Measurements from ENCODE around the gene TENM3.

DNA sequence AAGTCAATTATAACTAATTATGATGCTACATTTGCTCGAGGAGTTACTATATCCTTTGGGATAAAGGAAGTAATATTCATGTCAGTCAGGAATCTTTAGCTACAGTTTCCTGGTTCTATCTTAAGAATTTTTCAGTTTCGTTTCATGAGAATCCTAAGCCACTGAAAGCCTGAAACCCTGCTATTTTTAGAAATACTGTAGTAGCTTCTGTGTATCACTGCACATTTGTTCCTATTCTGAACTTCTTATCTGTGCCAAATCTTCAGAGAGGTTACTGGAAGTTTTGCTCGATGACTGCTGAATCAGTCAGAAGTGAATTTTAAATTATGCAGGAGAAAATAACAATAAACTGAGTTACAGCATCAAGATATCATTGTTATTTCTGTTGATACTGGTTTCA is 249.2 kb downstream of the TENM3 start:
- TF ChIP-seq, protein P1, sequence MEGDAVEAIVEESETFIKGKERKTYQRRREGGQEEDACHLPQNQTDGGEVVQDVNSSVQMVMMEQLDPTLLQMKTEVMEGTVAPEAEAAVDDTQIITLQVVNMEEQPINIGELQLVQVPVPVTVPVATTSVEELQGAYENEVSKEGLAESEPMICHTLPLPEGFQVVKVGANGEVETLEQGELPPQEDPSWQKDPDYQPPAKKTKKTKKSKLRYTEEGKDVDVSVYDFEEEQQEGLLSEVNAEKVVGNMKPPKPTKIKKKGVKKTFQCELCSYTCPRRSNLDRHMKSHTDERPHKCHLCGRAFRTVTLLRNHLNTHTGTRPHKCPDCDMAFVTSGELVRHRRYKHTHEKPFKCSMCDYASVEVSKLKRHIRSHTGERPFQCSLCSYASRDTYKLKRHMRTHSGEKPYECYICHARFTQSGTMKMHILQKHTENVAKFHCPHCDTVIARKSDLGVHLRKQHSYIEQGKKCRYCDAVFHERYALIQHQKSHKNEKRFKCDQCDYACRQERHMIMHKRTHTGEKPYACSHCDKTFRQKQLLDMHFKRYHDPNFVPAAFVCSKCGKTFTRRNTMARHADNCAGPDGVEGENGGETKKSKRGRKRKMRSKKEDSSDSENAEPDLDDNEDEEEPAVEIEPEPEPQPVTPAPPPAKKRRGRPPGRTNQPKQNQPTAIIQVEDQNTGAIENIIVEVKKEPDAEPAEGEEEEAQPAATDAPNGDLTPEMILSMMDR (IDR thresholded peaks at IDR 0.05): no peak
- TF ChIP-seq POLR2A (IDR thresholded peaks at IDR 0.05): no peak

Data from uterus (tissue), 2 donors.